ENCODE data around the gene CENPVL1. TPM values are rescaled to one million over a fixed set of nuclear protein-coding genes. Genes with fewer than 3 reads are reported as not detected.

Gene CENPVL1
- total RNA-seq, 1 donor from 2014 or later, result not detected

DNA sequence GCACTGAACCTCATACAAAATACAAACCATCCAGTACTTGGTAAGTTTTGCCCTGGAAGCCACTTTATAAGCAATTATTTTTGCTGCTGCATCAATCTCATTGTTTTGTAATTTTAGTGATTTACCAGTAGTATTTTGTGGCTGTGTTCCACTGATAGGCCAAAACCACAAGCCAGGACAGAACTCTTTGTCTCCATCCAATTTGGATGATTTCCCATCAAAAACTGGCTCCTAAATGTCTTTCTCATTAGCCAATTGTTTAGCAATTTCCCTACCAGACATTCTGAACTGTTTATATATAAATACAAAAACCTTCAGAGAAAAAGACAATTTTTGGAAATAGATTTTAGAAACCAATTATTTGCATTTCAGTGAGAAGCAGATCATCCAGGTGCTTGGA is 37.4 kb downstream of the CENPVL1 start:
- H3K36me3 Mint-ChIP-seq (ENCODE audit: low read depth), result peaks cover 30% of the 10 kb centered on the region
- no peak for DNase-seq
- peaks cover 2% of the 10 kb centered on the region for H3K27me3 Mint-ChIP-seq
- intact Hi-C loops (cut with micrococcal nuclease), result no loop called here
- H3K4me1 Mint-ChIP-seq, result peaks cover 17% of the 10 kb centered on the region
- peaks cover 9% of the 10 kb centered on the region for H3K9me3 Mint-ChIP-seq
- no peak overlapping the region for H3K4me3 Mint-ChIP-seq
- H3K27ac Mint-ChIP-seq, result no peak overlapping the region

DNA sequence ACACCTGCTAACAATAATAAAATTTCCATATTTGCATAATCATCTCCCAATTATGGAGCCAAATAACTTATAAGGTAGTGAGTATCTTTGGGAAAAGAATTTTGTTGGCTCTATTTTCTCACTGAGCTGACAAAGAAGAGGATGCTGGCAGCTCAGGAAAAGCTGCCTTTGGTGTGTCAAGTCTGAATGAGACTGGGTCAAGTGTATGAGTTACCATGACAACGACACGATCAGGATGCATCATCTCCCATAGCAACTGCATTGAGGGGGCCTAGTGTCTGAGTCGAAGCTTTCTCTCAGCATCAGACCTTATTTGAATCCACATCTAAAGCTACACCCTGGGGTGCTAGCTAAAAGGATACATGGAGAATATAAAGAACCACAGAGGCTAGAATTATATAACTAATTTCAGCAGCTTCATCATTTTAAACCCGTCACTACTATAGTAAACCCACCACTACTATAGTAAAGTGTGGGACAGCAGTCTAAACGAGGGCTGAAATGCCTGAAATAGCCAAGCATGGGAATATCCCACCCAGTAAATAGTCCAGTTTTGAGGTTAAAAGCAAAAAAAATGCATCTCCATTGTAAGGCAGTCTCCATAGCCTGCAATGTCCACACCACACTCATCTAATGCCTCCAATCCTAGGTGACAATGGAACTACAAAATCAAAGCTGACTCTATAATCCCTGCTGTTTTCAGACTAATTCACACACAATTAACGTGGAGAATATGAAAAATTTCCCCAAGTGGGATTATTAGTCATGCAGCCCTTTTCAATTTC is 48.9 kb downstream of the CENPVL1 start:
- no peak for DNase-seq
- peaks cover 6% of the 10 kb centered on the region for H3K27me3 Mint-ChIP-seq
- no peaks in the 10 kb centered on the region for H3K9me3 Mint-ChIP-seq
- intact Hi-C loops (cut with micrococcal nuclease), result no loop called here
- no peaks in the 10 kb centered on the region for H3K36me3 Mint-ChIP-seq (ENCODE audit: low read depth)
- no peak overlapping the region for H3K4me3 Mint-ChIP-seq
- H3K27ac Mint-ChIP-seq, result no peak overlapping the region
- no peaks in the 10 kb centered on the region for H3K4me1 Mint-ChIP-seq

DNA sequence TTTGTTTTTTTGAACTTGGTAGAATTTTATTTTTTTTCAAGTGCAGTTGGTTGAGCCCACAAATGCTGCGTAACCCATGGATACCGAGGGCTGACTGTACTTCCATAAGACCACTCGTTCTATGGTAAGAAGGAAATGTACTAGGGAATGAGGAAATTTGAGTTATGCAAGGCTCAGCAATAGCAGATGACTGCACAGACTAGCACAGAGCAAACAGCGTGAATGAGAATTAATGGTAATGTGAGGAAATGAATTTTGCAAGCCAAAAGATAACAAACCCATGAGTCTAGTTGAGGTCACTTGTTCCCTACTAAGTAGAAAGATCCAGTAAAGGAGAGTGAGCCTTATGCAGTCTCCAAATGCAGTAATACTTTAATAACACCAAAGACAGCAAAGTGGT is 50.3 kb downstream of the CENPVL1 start:
- Mint-ChIP-seq H3K27me3 (peaks cover 4% of the 10 kb centered on the region), H3K36me3 (ENCODE audit: low read depth) (no peaks in the 10 kb centered on the region), H3K9me3 (no peaks in the 10 kb centered on the region), H3K4me1 (no peaks in the 10 kb centered on the region), H3K4me3 (no peak overlapping the region), H3K27ac (no peak overlapping the region)
- intact Hi-C loops (cut with micrococcal nuclease), result no loop called here
- DNase-seq, result no peak

Other genes with a start within 250 kb of the CENPVL1 start
- 3.4 and 3.6 TPM in 2 replicates for gene NUDT11, start 213.9 kb upstream of the CENPVL1 start, total RNA-seq
- not detected in 2 replicates for gene CENPVL3, start 91.6 kb upstream of the CENPVL1 start, total RNA-seq
- not detected in 2 replicates for gene CENPVL2, start 27.7 kb upstream of the CENPVL1 start, total RNA-seq
- 12.8 and 13.2 TPM in 2 replicates for gene GSPT2, start 32.9 kb downstream of the CENPVL1 start, total RNA-seq
- 35.5 and 41.6 TPM in 2 replicates for gene MAGED1, start 183.1 kb downstream of the CENPVL1 start, total RNA-seq